ENCODE results near the gene ZBTB33.

DNA sequence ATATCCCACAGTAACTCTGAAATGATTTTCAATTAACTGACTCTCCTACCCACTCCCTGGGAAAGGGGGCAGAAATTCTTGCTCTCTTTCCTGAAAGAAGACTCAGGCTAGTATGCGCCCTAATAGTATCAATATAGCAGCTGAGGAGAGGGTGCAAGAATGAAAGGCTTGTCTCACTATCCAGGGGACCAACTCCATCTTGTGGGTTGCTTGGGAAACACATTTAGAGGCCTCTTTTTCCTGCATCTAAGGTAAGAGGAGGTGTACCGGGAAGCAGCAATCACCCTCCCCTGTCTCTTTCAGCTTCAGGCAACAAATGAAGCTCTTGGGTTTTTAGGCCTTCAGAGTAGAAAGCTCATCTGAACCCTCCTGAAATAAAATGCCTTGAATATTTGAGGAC, 49.3 kb downstream of the ZBTB33 start:
- TF ChIP-seq, protein P1, sequence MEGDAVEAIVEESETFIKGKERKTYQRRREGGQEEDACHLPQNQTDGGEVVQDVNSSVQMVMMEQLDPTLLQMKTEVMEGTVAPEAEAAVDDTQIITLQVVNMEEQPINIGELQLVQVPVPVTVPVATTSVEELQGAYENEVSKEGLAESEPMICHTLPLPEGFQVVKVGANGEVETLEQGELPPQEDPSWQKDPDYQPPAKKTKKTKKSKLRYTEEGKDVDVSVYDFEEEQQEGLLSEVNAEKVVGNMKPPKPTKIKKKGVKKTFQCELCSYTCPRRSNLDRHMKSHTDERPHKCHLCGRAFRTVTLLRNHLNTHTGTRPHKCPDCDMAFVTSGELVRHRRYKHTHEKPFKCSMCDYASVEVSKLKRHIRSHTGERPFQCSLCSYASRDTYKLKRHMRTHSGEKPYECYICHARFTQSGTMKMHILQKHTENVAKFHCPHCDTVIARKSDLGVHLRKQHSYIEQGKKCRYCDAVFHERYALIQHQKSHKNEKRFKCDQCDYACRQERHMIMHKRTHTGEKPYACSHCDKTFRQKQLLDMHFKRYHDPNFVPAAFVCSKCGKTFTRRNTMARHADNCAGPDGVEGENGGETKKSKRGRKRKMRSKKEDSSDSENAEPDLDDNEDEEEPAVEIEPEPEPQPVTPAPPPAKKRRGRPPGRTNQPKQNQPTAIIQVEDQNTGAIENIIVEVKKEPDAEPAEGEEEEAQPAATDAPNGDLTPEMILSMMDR (conservative IDR thresholded peaks at IDR 0.05), result no peak; the same call in 1 of the 2 replicates
- no peak for TF ChIP-seq EZH2 (IDR thresholded peaks at IDR 0.05; ENCODE audit: low read depth)
